GM19463 (cell line): ENCODE measurements around the gene SLC25A26.
"Not testable (repeated sequence)": the region's sequence is repeated elsewhere in the genome, so short reads cannot be mapped to it uniquely, and the experiment has no call there.

Source experiments
- ATAC-seq: cut with Tn5 transposase; IDR thresholded peaks from one replicate; pipeline ENCODE4 v1.9.1; 2021; ENCODE audit warnings: mild to moderate bottlenecking, moderate library complexity; ENCODE audit not compliant: unreplicated experiment

Gene SLC25A26

GRCh38 chr3:66406163-66406562 lies 185.4 kb downstream of the SLC25A26 start:
- no peak for ATAC-seq

- no peak for ATAC-seq
These were observed 186.2 kb downstream of the SLC25A26 start for GRCh38 chr3:66406831-66407610.

GRCh38 chr3:66407611-66408218 lies 186.9 kb downstream of the SLC25A26 start:
- peak; percentile 87 for ATAC-seq

GRCh38 chr3:66409771-66410754 lies 189.3 kb downstream of the SLC25A26 start:
- ATAC-seq: no peak

GRCh38 chr3:66410976-66411375 lies 190.2 kb downstream of the SLC25A26 start:
- no peak for ATAC-seq

GRCh38 chr3:66411474-66411873 lies 190.7 kb downstream of the SLC25A26 start:
- no peak for ATAC-seq

GRCh38 chr3:66411961-66412887 lies 191.4 kb downstream of the SLC25A26 start:
- ATAC-seq: no peak

GRCh38 chr3:66413151-66413751 lies 192.4 kb downstream of the SLC25A26 start:
- ATAC-seq: no peak

- no peak for ATAC-seq
These were observed 194.0 kb downstream of the SLC25A26 start for GRCh38 chr3:66414846-66415245.

GRCh38 chr3:66415867-66416428 lies 195.1 kb downstream of the SLC25A26 start:
- ATAC-seq: no peak

- no peak for ATAC-seq
These were observed 195.9 kb downstream of the SLC25A26 start for GRCh38 chr3:66416556-66417304.

GRCh38 chr3:66418475-66418931 lies 197.7 kb downstream of the SLC25A26 start:
- no peak for ATAC-seq

- ATAC-seq: no peak
These were observed 198.2 kb downstream of the SLC25A26 start for GRCh38 chr3:66419036-66419435.

- ATAC-seq: not testable (repeated sequence)
These were observed 200.3 kb downstream of the SLC25A26 start for GRCh38 chr3:66421144-66421543.

GRCh38 chr3:66421893-66422292 lies 201.1 kb downstream of the SLC25A26 start:
- ATAC-seq: not testable (repeated sequence)

- no peak for ATAC-seq
These were observed 203.0 kb downstream of the SLC25A26 start for GRCh38 chr3:66423791-66424190.

- no peak for ATAC-seq
These were observed 204.2 kb downstream of the SLC25A26 start for GRCh38 chr3:66425032-66425431.

GRCh38 chr3:66425576-66426114 lies 204.8 kb downstream of the SLC25A26 start:
- ATAC-seq: no peak
